ENCODE data around the gene TOMM20. TPM values are rescaled to one million over a fixed set of nuclear protein-coding genes. Genes with fewer than 3 reads are reported as not detected.

TOMM20 gene
- total RNA-seq, 2 experiments from 2014 or later: 155 to 192 TPM

DNA sequence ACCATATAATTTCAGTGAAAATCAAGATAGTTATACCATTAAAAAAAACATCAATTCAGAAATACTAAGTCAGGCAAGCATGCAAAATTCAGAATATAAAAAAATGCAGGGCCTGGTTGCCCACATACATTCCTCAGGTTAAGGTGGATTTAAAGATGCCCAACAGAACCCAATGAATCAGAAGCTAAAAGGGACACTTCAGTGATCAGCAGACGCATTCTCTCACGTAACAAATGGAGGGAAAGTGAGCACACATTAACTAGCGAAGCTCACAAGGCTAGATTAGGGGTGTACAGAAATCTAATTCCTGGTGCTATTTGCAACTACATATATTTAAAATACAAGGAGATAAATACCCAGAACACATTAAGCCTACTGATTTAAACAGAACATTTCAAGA lies 17.5 kb downstream of the TOMM20 start:
- Mint-ChIP-seq H3K27me3 (ENCODE audit: low read depth) (no peaks in the 10 kb centered on the region), H3K4me3 (no peak overlapping the region), H3K36me3 (ENCODE audit: low read depth) (peaks cover 61% of the 10 kb centered on the region), H3K27ac (no peak overlapping the region), H3K4me1 (ENCODE audit: low read depth) (peaks cover 23% of the 10 kb centered on the region), H3K9me3 (no peaks in the 10 kb centered on the region)
- intact Hi-C loops (cut with micrococcal nuclease): no loop called here
- CTCF ChIA-PET: interaction anchor here (0.7 to 0.8 kb wide), 2 partner anchors 10 to 16 kb away, joined by 3 read pairs; no protein-coding TSS in a partner anchor
- DNase-seq: no peak

- H3K36me3 Mint-ChIP-seq (ENCODE audit: low read depth): peaks cover 51% of the 10 kb centered on the region
- CTCF ChIA-PET: interaction anchor here (0.6 kb wide), 1 partner anchor 488 kb away, joined by 3 read pairs; no protein-coding TSS in a partner anchor
- H3K4me3 Mint-ChIP-seq: no peak overlapping the region
- intact Hi-C loops (cut with micrococcal nuclease): no loop called here
- H3K4me1 Mint-ChIP-seq (ENCODE audit: low read depth): peaks cover 31% of the 10 kb centered on the region
- no peak for DNase-seq
- no peaks in the 10 kb centered on the region for H3K9me3 Mint-ChIP-seq
- no peak overlapping the region for H3K27ac Mint-ChIP-seq
- no peaks in the 10 kb centered on the region for H3K27me3 Mint-ChIP-seq (ENCODE audit: low read depth)
Measured at GRCh38 chr1:235108876-235109275, 19.8 kb downstream of the TOMM20 start.

- CTCF ChIA-PET: interaction anchor here (0.6 to 6.6 kb wide), 3 partner anchors 13 to 580 kb away, joined by 4 to 33 read pairs (median 7); no protein-coding TSS in a partner anchor
- no peaks in the 10 kb centered on the region for H3K9me3 Mint-ChIP-seq
- no peaks in the 10 kb centered on the region for H3K27me3 Mint-ChIP-seq (ENCODE audit: low read depth)
- no peak overlapping the region for H3K27ac Mint-ChIP-seq
- intact Hi-C loops (cut with micrococcal nuclease): no loop called here
- no peak for DNase-seq
- no peak overlapping the region for H3K4me3 Mint-ChIP-seq
- H3K4me1 Mint-ChIP-seq (ENCODE audit: low read depth): peaks cover 32% of the 10 kb centered on the region
- peaks cover 45% of the 10 kb centered on the region for H3K36me3 Mint-ChIP-seq (ENCODE audit: low read depth)
Measured at GRCh38 chr1:235108185-235108593, 20.4 kb downstream of the TOMM20 start.

- H3K4me1 Mint-ChIP-seq (ENCODE audit: low read depth): peaks cover 36% of the 10 kb centered on the region
- H3K27ac Mint-ChIP-seq: no peak overlapping the region
- peaks cover 41% of the 10 kb centered on the region for H3K36me3 Mint-ChIP-seq (ENCODE audit: low read depth)
- no peaks in the 10 kb centered on the region for H3K9me3 Mint-ChIP-seq
- no peak overlapping the region for H3K4me3 Mint-ChIP-seq
- intact Hi-C loops (cut with micrococcal nuclease): no loop called here
- no peak for DNase-seq
- H3K27me3 Mint-ChIP-seq (ENCODE audit: low read depth): no peaks in the 10 kb centered on the region
- CTCF ChIA-PET: interaction anchor here (0.6 to 6.6 kb wide), 4 partner anchors 13 to 581 kb away, joined by 3 to 33 read pairs (median 6); no protein-coding TSS in a partner anchor
Measured at GRCh38 chr1:235107368-235108184, 21.1 kb downstream of the TOMM20 start.

DNA sequence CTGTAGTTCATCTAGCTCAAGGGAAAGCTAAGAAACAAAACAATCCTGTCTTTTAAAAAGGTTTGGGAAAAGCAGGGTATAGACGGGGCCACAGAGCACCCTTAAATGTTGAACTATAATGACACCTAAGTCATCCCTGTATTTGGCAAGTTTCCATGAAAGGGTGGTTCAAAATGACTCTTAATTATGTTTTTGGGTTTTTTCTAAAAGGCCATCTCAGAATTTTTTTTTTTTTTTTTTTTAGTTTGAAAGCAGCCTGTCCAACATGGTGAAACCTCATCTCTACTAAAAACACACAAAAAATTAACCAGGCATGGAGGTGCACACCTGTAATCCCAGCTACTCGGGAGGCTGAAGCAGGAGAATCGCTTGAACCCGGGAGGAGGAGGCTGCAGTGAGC lies 22.2 kb downstream of the TOMM20 start:
- Mint-ChIP-seq H3K27ac (no peak overlapping the region), H3K9me3 (no peaks in the 10 kb centered on the region), H3K4me1 (ENCODE audit: low read depth) (peaks cover 40% of the 10 kb centered on the region), H3K4me3 (no peak overlapping the region), H3K36me3 (ENCODE audit: low read depth) (peaks cover 38% of the 10 kb centered on the region), H3K27me3 (ENCODE audit: low read depth) (no peaks in the 10 kb centered on the region)
- DNase-seq: no peak
- intact Hi-C loops (cut with micrococcal nuclease): no loop called here
- CTCF ChIA-PET: interaction anchor here (0.6 to 6.6 kb wide), 5 partner anchors 12 to 387 kb away, joined by 3 to 33 read pairs (median 5); partner anchors contain the start of gene RBM34

GRCh38 chr1:235105051-235106043 lies 23.3 kb downstream of the TOMM20 start:
- H3K36me3 Mint-ChIP-seq (ENCODE audit: low read depth): peaks cover 28% of the 10 kb centered on the region
- no peak overlapping the region for H3K4me3 Mint-ChIP-seq
- CTCF ChIA-PET: interaction anchor here (0.6 to 6.6 kb wide), 21 partner anchors 11 to 561 kb away, joined by 3 to 33 read pairs (median 3); partner anchors contain the start of gene RBM34
- H3K27ac Mint-ChIP-seq: no peak overlapping the region
- no peaks in the 10 kb centered on the region for H3K27me3 Mint-ChIP-seq (ENCODE audit: low read depth)
- no peaks in the 10 kb centered on the region for H3K9me3 Mint-ChIP-seq
- intact Hi-C loops (cut with micrococcal nuclease): loop anchor here (2.0 kb wide), 1 partner anchor 397 kb away; no protein-coding TSS in a partner anchor
- peaks cover 44% of the 10 kb centered on the region for H3K4me1 Mint-ChIP-seq (ENCODE audit: low read depth)
- no peak for DNase-seq

- Mint-ChIP-seq H3K4me1 (ENCODE audit: low read depth) (peaks cover 44% of the 10 kb centered on the region), H3K9me3 (no peaks in the 10 kb centered on the region), H3K36me3 (ENCODE audit: low read depth) (peaks cover 10% of the 10 kb centered on the region), H3K27ac (no peak overlapping the region), H3K27me3 (ENCODE audit: low read depth) (no peaks in the 10 kb centered on the region), H3K4me3 (no peak overlapping the region)
- CTCF ChIA-PET: interaction anchor here (0.6 to 6.6 kb wide), 6 partner anchors 8 to 618 kb away, joined by 3 to 33 read pairs (median 4); no protein-coding TSS in a partner anchor
- DNase-seq: no peak
- intact Hi-C loops (cut with micrococcal nuclease): loop anchor here (5.0 kb wide), 2 partner anchors 149 to 224 kb away; partner anchors contain the start of genes ARID4B and GGPS1
Measured at GRCh38 chr1:235102993-235103411, 25.6 kb downstream of the TOMM20 start.

- Mint-ChIP-seq H3K36me3 (ENCODE audit: low read depth) (peaks cover 6% of the 10 kb centered on the region), H3K4me3 (no peak overlapping the region), H3K4me1 (ENCODE audit: low read depth) (peaks cover 40% of the 10 kb centered on the region), H3K9me3 (no peaks in the 10 kb centered on the region), H3K27ac (no peak overlapping the region), H3K27me3 (ENCODE audit: low read depth) (no peaks in the 10 kb centered on the region)
- no peak for DNase-seq
- CTCF ChIA-PET: interaction anchor here (6.6 kb wide), 1 partner anchor 7 kb away, joined by 33 read pairs; no protein-coding TSS in a partner anchor
- intact Hi-C loops (cut with micrococcal nuclease): loop anchor here (5.0 kb wide), 2 partner anchors 150 to 225 kb away; partner anchors contain the start of genes ARID4B and GGPS1
Measured at GRCh38 chr1:235102259-235102582, 26.4 kb downstream of the TOMM20 start.

GRCh38 chr1:235101558-235102258 lies 26.9 kb downstream of the TOMM20 start:
- Mint-ChIP-seq H3K36me3 (ENCODE audit: low read depth) (peaks cover 5% of the 10 kb centered on the region), H3K9me3 (no peaks in the 10 kb centered on the region), H3K4me1 (ENCODE audit: low read depth) (peaks cover 35% of the 10 kb centered on the region), H3K27me3 (ENCODE audit: low read depth) (no peaks in the 10 kb centered on the region), H3K27ac (no peak overlapping the region), H3K4me3 (no peak overlapping the region)
- no peak for DNase-seq
- intact Hi-C loops (cut with micrococcal nuclease): loop anchor here (5.0 kb wide), 2 partner anchors 151 to 226 kb away; partner anchors contain the start of genes ARID4B and GGPS1
- CTCF ChIA-PET: interaction anchor here (0.6 to 6.6 kb wide), 2 partner anchors 7 to 661 kb away, joined by 3 to 33 read pairs; no protein-coding TSS in a partner anchor

GRCh38 chr1:235100194-235100772 lies 28.4 kb downstream of the TOMM20 start:
- Mint-ChIP-seq H3K9me3 (no peaks in the 10 kb centered on the region), H3K27me3 (ENCODE audit: low read depth) (no peaks in the 10 kb centered on the region), H3K27ac (no peak overlapping the region), H3K4me3 (no peak overlapping the region), H3K4me1 (ENCODE audit: low read depth) (peaks cover 28% of the 10 kb centered on the region), H3K36me3 (ENCODE audit: low read depth) (peaks cover 4% of the 10 kb centered on the region)
- CTCF ChIA-PET: interaction anchor here (0.6 kb wide), 1 partner anchor 55 kb away, joined by 4 read pairs; no protein-coding TSS in a partner anchor
- no peak for DNase-seq
- intact Hi-C loops (cut with micrococcal nuclease): loop anchor here (5.0 kb wide), 2 partner anchors 152 to 227 kb away; partner anchors contain the start of genes ARID4B and GGPS1

- DNase-seq: no peak
- CTCF ChIA-PET: interaction anchor here (0.7 kb wide), 1 partner anchor 365 kb away, joined by 3 read pairs; no protein-coding TSS in a partner anchor
- H3K4me3 Mint-ChIP-seq: no peak overlapping the region
- intact Hi-C loops (cut with micrococcal nuclease): no loop called here
- no peak overlapping the region for H3K27ac Mint-ChIP-seq
- H3K36me3 Mint-ChIP-seq (ENCODE audit: low read depth): peaks cover 2% of the 10 kb centered on the region
- peaks cover 18% of the 10 kb centered on the region for H3K4me1 Mint-ChIP-seq (ENCODE audit: low read depth)
- no peaks in the 10 kb centered on the region for H3K9me3 Mint-ChIP-seq
- H3K27me3 Mint-ChIP-seq (ENCODE audit: low read depth): no peaks in the 10 kb centered on the region
Measured at GRCh38 chr1:235098991-235099390, 29.6 kb downstream of the TOMM20 start.
